NCI-H2081 treated with DMSO at 0.1 percent for 48 hours (cell line): ENCODE results near the gene CLDN25.

ENCODE experiments used
- DNase-seq: peaks from one replicate; lab custom pipeline; 2025; lab: John Stamatoyannopoulos, UW

Gene CLDN25

GRCh38 chr11:113808931-113809330 lies 29.3 kb downstream of the CLDN25 start:
- no peak for DNase-seq

- no peak for DNase-seq
Measured at GRCh38 chr11:113814181-113814580, 34.6 kb downstream of the CLDN25 start.

DNA sequence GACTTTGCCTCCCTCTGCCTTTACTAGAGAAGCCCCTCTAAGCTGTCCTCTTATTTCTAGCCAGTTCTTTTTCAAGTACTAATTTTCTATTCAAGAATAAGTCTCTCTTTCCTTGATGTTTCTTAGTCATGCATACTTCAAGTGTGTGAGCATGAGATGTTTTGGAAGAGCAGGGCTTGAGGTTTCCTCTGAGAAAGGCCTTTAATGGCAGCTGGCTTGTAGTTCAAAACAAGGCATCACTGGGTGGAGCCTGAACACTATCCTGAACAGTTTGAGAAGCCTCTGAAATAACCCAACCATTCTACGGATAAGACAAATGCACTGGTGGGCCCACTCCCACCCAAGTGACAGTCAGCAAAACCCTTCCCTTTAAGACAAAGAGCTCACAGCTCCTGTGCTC lies 37.6 kb downstream of the CLDN25 start:
- DNase-seq = no peak

- DNase-seq = no peak
Measured at GRCh38 chr11:113817626-113818025, 38.0 kb downstream of the CLDN25 start.

DNA sequence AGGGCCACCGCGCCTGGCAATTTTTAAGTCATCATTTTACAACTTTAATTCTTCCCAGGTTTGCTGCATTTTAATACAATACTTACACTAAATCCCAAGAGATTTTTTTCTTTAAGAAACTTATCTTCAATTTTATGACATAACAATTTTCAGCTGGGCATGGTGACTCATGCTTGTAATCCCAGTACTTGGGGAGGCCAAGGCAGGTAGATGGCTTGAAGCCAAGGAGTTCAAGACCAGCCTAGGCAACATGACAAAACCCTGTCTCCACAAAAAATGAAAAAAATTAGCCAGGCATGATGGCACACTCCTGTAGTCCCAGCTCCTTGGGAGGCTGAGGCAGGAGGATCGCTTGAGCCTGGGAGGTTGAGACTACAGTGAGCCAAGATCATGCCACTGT lies 38.8 kb downstream of the CLDN25 start:
- no peak for DNase-seq

- DNase-seq = no peak
Measured at GRCh38 chr11:113827477-113827876, 47.9 kb downstream of the CLDN25 start.

DNA sequence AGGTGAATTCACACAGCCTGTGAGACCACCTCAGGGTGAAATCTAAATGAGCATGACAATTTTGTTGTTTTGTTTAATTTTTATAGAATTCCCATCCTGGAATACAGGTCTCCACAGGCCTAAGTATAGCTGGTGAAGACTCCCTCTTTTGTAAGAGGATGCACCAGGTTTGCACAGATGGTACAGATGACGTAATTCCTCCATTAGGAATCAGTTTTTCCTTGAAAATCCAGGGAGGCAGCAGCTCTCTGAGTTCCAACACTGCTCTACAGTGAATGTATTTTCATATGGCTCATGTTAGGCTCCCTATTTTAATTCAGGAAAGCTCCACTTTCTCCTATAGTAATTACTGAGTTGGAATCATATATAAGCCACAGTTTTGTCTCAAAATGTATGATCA lies 48.6 kb downstream of the CLDN25 start:
- no peak for DNase-seq

- DNase-seq = no peak
Measured at GRCh38 chr11:113829751-113830150, 50.2 kb downstream of the CLDN25 start.
